ENCODE data around the gene SCML1.

The SCML1 gene

DNA sequence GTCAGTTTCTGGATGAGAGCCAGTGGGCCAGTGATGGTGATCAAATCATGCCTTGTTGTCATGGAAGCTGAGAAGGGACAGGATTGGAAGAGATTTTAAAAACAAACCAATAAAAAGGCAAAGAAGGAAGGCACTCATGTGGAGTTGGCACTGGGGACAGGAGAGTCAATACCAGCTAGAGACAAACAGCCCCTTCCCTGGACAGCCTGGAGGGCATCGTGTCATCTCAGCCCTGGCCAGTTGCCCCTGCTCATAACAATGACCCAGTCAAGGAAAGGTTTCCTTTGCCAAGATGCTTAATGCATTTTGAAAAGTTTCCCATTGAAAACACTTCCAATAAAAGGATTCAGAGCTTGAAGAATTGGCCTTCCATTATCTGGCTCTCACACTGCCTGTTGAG is 55.5 kb downstream of the SCML1 start:
- DNase-seq (ENCODE audit: low spot score) = no peak

- no peak for DNase-seq (ENCODE audit: low spot score)
These were observed 61.6 kb downstream of the SCML1 start for GRCh38 chrX:17798921-17799320.

DNA sequence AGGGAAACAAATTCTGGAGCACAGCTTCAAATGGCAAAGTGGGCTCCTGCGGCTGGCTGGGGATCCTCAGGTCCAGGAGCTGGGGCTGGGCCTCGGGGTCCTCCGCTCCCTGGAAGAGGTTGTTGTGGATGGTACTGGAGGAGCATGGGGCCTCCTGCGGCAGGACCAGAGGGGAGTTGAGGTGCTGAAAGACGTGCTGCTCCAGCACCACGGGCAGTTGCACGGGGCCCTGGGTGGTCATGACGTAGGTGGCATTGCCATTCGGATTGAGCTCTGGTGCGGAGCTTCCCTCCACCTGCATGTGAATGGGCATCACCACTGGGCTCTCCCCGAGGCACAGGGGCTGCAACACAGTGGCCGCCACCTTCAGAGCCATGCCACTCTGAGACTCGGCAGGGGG is 64.1 kb downstream of the SCML1 start:
- DNase-seq (ENCODE audit: low spot score) = no peak

DNA sequence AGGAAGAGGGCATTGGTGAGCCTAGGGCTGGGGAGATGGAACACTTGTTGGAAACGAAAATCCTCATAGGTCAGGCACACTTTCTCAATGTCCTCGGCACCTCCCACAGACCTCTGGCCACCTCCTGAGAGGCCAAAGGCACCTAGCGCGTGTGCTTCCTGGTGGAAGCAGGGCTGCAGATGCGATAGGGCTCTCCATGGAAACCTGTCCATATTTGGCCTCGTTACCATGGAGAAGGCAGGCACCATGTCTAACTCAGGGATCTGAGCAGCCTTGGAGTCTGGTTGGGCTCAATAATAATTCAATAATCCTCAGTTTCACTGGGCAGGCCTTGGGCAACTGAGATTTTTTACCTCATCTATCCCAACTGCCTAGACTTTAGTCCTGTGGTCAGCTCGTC is 65.5 kb downstream of the SCML1 start:
- no peak for DNase-seq (ENCODE audit: low spot score)

DNA sequence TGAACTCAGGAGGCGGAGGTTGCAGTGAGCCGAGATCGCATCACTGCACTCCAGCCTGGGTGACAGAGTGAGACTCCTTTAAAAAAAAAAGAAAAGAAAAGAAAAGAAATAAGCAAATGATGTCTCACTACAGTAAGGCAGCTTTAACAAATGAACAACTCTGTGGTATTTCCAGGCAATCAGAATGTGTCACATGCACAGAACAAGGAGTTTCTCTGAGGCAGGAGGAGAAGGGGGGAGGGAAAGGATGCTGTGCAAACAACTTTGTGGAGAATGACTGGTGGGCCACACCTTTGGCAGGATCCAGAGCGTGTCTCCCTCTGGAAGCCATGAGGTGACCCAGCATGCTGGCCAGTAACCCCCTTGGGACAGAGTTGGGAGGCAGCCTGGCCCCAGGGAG is 66.2 kb downstream of the SCML1 start:
- DNase-seq (ENCODE audit: low spot score) = no peak

Data from hepatic stellate cell (primary cell).